Measurements from ENCODE around the gene SLC30A10. TPM values are rescaled to one million over a fixed set of nuclear protein-coding genes. Genes with fewer than 3 reads are reported as not detected.
"Not testable (repeated sequence)": the region's sequence is repeated elsewhere in the genome, so short reads cannot be mapped to it uniquely, and the experiment has no call there.

Gene SLC30A10
- total and polyA plus RNA-seq, 4 donors = not detected

GRCh38 chr1:219941179-219942118 lies 13.1 kb upstream of the SLC30A10 start:
- no peak for TF ChIP-seq CTCF (IDR thresholded peaks at IDR 0.05; ENCODE audit: control extremely low read depth, extremely low read depth)
- H3K9ac ChIP-seq (ENCODE audit: insufficient read depth in 1 of 2, low read length in 2 of 2) = no peak overlapping the region
- WGBS, 2 donors = 86 to 94% methylated on average over 2 of the region's 2 CpGs
- no peaks in the 10 kb centered on the region for H3K9me3 ChIP-seq (ENCODE audit: control insufficient read depth in 4 of 4, insufficient read depth in 3 of 4, low read length in 3 of 4)
- no peak overlapping the region for H3K4me3 ChIP-seq
- no peaks in the 10 kb centered on the region for H3K4me1 ChIP-seq (ENCODE audit: control insufficient read depth in 5 of 5, insufficient read depth in 5 of 5, low read length in 5 of 5)
- H3K27me3 ChIP-seq (ENCODE audit: control insufficient read depth in 3 of 3, insufficient read depth in 3 of 3, low read length in 2 of 3) = no peaks in the 10 kb centered on the region
- no peak for ATAC-seq (ENCODE audit: insufficient read depth, low FRiP score)
- no peak for DNase-seq
- H3K27ac ChIP-seq (ENCODE audit: low read depth in 1 of 2, low read length in 1 of 2) = no peak overlapping the region
- H3K36me3 ChIP-seq (ENCODE audit: control insufficient read depth in 4 of 4, insufficient read depth in 4 of 4, low read length in 4 of 4) = no peaks in the 10 kb centered on the region

GRCh38 chr1:219940707-219941106 lies 12.3 kb upstream of the SLC30A10 start:
- H3K27me3 ChIP-seq (ENCODE audit: control insufficient read depth in 3 of 3, insufficient read depth in 3 of 3, low read length in 2 of 3) = no peaks in the 10 kb centered on the region
- no peaks in the 10 kb centered on the region for H3K36me3 ChIP-seq (ENCODE audit: control insufficient read depth in 4 of 4, insufficient read depth in 4 of 4, low read length in 4 of 4)
- H3K27ac ChIP-seq (ENCODE audit: low read depth in 1 of 2, low read length in 1 of 2) = no peak overlapping the region
- DNase-seq = no peak
- no peaks in the 10 kb centered on the region for H3K9me3 ChIP-seq (ENCODE audit: control insufficient read depth in 4 of 4, insufficient read depth in 3 of 4, low read length in 3 of 4)
- no peak for ATAC-seq (ENCODE audit: insufficient read depth, low FRiP score)
- no peak overlapping the region for H3K9ac ChIP-seq (ENCODE audit: insufficient read depth in 1 of 2, low read length in 2 of 2)
- 74 to 82% methylated on average over 3 of the region's 3 CpGs for WGBS, 2 donors
- no peak for TF ChIP-seq CTCF (IDR thresholded peaks at IDR 0.05; ENCODE audit: control extremely low read depth, extremely low read depth)
- no peak overlapping the region for H3K4me3 ChIP-seq
- H3K4me1 ChIP-seq (ENCODE audit: control insufficient read depth in 5 of 5, insufficient read depth in 5 of 5, low read length in 5 of 5) = no peaks in the 10 kb centered on the region

- no peaks in the 10 kb centered on the region for H3K4me1 ChIP-seq (ENCODE audit: control insufficient read depth in 5 of 5, insufficient read depth in 5 of 5, low read length in 5 of 5)
- no peak for TF ChIP-seq CTCF (IDR thresholded peaks at IDR 0.05; ENCODE audit: control extremely low read depth, extremely low read depth)
- peaks cover 0 to 2% (median 0%) of the 10 kb centered on the region in 3 donors for H3K27me3 ChIP-seq (ENCODE audit: control insufficient read depth in 3 of 3, insufficient read depth in 3 of 3, low read length in 2 of 3)
- ATAC-seq (ENCODE audit: insufficient read depth, low FRiP score) (no peak), DNase-seq (no peak)
- no peaks in the 10 kb centered on the region for H3K36me3 ChIP-seq (ENCODE audit: control insufficient read depth in 4 of 4, insufficient read depth in 4 of 4, low read length in 4 of 4)
- no peaks in the 10 kb centered on the region for H3K9me3 ChIP-seq (ENCODE audit: control insufficient read depth in 4 of 4, insufficient read depth in 3 of 4, low read length in 3 of 4)
- no peak overlapping the region for H3K9ac ChIP-seq (ENCODE audit: insufficient read depth in 1 of 2, low read length in 2 of 2)
- WGBS, 2 donors = 58 to 69% methylated on average over 2 of the region's 2 CpGs
- H3K4me3 ChIP-seq = no peak overlapping the region
- no peak overlapping the region for H3K27ac ChIP-seq (ENCODE audit: low read depth in 1 of 2, low read length in 1 of 2)
Observed at GRCh38 chr1:219938706-219939105, 10.3 kb upstream of the SLC30A10 start.

GRCh38 chr1:219933763-219934162 lies 5.4 kb upstream of the SLC30A10 start:
- not testable (repeated sequence) for ATAC-seq (ENCODE audit: insufficient read depth, low FRiP score); H3K27ac ChIP-seq (ENCODE audit: low read depth in 1 of 2, low read length in 1 of 2); H3K36me3 ChIP-seq (ENCODE audit: control insufficient read depth in 4 of 4, insufficient read depth in 4 of 4, low read length in 4 of 4); H3K9ac ChIP-seq (ENCODE audit: insufficient read depth in 1 of 2, low read length in 2 of 2); H3K27me3 ChIP-seq (ENCODE audit: control insufficient read depth in 3 of 3, insufficient read depth in 3 of 3, low read length in 2 of 3); DNase-seq; H3K4me3 ChIP-seq; H3K4me1 ChIP-seq (ENCODE audit: control insufficient read depth in 5 of 5, insufficient read depth in 5 of 5, low read length in 5 of 5); H3K9me3 ChIP-seq (ENCODE audit: control insufficient read depth in 4 of 4, insufficient read depth in 3 of 4, low read length in 3 of 4)
- WGBS, 2 donors = 90 to 96% methylated on average over 11 of the region's 11 CpGs
